Ishikawa (cell line): ENCODE results near the gene LEMD1.

Source experiments
- CEBPB ChIP-seq: IDR thresholded peaks from 2 replicates; pipeline ENCODE4 v1.6.1; 2012
- CREB1 ChIP-seq: IDR thresholded peaks from 2 replicates; pipeline ENCODE4 v1.6.1; 2012; ENCODE audit warnings: low read depth
- EGR1 ChIP-seq: IDR thresholded peaks from 2 replicates; pipeline ENCODE4 v1.6.1; 2012
- EP300 ChIP-seq: IDR thresholded peaks from 2 replicates; pipeline ENCODE4 v1.6.1; 2012; ENCODE audit warnings: borderline replicate concordance
- NFIC ChIP-seq: IDR thresholded peaks from 2 replicates; pipeline ENCODE4 v1.6.1; 2012
- RAD21 ChIP-seq: IDR thresholded peaks from 2 replicates; pipeline ENCODE4 v1.6.1; 2012; ENCODE audit warnings: low read depth
- TAF1 ChIP-seq: IDR thresholded peaks from 2 replicates; pipeline ENCODE4 v1.6.1; 2012; ENCODE audit warnings: low read depth, mild to moderate bottlenecking
- TCF12 ChIP-seq: IDR thresholded peaks from 2 replicates; pipeline ENCODE4 v1.6.1; 2012; ENCODE audit warnings: low read depth
- TEAD4 ChIP-seq: IDR thresholded peaks from 2 replicates; pipeline ENCODE4 v1.6.1; 2012
- YY1 ChIP-seq: IDR thresholded peaks from 2 replicates; pipeline ENCODE4 v1.6.1; 2012; ENCODE audit warnings: low read depth
- ZBTB7A ChIP-seq: IDR thresholded peaks from 2 replicates; pipeline ENCODE4 v1.6.1; 2012; ENCODE audit warnings: low read depth
- TF ChIP-seq, protein P1 (sequence below): IDR thresholded peaks from 2 replicates; pipeline ENCODE4 v1.6.1; 2012
- TF ChIP-seq, protein P2 (sequence below): IDR thresholded peaks from 2 replicates; pipeline ENCODE4 v1.6.1; 2012; ENCODE audit warnings: low read depth, mild to moderate bottlenecking
- TF ChIP-seq, protein P3 (sequence below): IDR thresholded peaks from 2 replicates; pipeline ENCODE4 v1.6.1; 2012

DNA sequence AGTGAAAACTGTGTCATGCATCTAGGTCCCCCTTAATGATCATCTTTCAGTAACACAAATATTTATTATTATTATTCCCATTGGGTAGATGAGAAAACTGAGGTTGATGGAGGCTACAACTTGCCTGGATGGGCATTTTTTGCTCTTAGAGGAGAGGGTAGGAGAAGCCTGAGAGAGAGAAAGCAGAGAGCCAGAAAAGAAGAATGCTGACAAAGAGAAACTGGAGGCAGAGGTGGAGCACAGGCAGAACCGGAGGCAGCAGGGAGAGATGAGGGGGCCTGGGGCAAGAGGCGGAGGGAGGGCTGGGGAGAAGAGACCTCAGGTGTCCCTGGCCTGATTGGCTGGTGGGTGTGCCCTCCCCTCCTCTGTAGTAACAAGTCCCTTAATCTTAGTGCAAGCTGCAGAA lies 29.9 kb upstream of the LEMD1 start:
- TF ChIP-seq, protein P1, sequence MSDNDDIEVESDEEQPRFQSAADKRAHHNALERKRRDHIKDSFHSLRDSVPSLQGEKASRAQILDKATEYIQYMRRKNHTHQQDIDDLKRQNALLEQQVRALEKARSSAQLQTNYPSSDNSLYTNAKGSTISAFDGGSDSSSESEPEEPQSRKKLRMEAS, result no peak
- TF ChIP-seq EP300 (no peak), RAD21 (no peak), NFIC (no peak), TCF12 (no peak), CEBPB (no peak), YY1 (no peak), TEAD4 (no peak), EGR1 (no peak), CREB1 (no peak), ZBTB7A (no peak), TAF1 (no peak)
- TF ChIP-seq, protein P2, sequence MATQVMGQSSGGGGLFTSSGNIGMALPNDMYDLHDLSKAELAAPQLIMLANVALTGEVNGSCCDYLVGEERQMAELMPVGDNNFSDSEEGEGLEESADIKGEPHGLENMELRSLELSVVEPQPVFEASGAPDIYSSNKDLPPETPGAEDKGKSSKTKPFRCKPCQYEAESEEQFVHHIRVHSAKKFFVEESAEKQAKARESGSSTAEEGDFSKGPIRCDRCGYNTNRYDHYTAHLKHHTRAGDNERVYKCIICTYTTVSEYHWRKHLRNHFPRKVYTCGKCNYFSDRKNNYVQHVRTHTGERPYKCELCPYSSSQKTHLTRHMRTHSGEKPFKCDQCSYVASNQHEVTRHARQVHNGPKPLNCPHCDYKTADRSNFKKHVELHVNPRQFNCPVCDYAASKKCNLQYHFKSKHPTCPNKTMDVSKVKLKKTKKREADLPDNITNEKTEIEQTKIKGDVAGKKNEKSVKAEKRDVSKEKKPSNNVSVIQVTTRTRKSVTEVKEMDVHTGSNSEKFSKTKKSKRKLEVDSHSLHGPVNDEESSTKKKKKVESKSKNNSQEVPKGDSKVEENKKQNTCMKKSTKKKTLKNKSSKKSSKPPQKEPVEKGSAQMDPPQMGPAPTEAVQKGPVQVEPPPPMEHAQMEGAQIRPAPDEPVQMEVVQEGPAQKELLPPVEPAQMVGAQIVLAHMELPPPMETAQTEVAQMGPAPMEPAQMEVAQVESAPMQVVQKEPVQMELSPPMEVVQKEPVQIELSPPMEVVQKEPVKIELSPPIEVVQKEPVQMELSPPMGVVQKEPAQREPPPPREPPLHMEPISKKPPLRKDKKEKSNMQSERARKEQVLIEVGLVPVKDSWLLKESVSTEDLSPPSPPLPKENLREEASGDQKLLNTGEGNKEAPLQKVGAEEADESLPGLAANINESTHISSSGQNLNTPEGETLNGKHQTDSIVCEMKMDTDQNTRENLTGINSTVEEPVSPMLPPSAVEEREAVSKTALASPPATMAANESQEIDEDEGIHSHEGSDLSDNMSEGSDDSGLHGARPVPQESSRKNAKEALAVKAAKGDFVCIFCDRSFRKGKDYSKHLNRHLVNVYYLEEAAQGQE, result no peak
- TF ChIP-seq, protein P3, sequence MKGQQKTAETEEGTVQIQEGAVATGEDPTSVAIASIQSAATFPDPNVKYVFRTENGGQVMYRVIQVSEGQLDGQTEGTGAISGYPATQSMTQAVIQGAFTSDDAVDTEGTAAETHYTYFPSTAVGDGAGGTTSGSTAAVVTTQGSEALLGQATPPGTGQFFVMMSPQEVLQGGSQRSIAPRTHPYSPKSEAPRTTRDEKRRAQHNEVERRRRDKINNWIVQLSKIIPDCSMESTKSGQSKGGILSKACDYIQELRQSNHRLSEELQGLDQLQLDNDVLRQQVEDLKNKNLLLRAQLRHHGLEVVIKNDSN, result no peak
